GM18909 (cell line): Measurements from ENCODE around the gene CENPO.

Source experiments
- ATAC-seq: cut with Tn5 transposase; IDR thresholded peaks from one replicate; pipeline ENCODE4 v1.9.1; 2021; ENCODE audit warnings: mild to moderate bottlenecking; ENCODE audit not compliant: unreplicated experiment, poor library complexity

Gene CENPO

DNA sequence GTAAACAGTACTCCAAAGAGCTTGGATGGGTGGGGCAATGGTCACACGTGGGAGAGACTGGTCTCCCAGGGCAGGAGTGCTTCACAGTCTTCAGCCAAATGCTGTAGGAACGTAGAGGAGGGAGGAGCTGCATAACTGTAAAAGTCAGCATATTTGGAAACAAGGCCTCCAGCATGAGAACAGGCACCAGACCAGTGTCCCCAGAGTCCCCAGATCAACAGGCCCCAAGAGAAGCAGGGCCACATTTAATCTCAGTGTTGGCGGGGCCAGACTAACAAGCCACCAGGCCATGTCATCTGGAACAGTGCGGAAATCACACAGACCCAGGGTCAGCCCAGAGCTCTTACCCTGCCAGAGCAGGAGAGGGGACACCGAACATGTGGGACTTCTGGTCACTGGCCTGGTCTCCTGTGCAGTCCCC lies 63.6 kb downstream of the CENPO start:
- ATAC-seq = no peak

DNA sequence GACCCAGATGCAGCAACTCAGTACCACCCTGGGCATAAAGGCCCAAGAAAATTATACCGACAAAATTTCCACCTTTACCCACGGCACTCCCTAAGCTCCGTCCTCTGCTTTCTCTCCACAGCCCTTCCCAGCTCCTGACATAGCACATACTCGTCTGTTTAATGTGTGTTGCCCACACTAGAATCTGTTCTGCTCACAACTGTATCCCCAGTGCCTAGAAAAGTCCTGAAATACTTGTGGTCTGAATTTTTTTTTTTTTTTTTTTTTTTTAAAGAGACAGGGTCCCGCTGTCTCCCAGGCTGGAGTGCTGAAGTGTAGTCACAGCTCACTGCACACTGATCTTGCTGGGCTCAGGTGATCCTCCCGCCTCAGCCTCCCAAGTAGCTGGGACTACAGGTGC lies 64.5 kb downstream of the CENPO start:
- no peak for ATAC-seq

DNA sequence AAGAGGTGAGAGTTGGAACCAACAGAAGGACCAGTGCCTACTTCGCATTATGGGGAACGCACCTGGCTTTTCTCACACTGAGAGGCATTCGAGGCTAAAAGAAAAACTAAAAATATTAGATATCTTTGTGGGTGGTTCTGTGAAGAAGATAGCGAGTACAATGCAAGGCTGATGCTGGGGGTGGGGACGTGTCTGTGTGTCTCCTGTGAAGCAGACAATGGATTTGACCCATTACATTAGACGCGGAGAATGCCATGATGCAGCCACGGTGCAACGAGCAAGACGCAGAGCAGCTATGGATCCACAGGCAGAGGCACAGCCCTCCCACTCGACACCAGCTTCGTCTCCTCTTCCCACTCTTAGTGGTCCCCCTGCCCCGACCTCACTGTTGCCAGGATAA lies 65.8 kb downstream of the CENPO start:
- ATAC-seq = no peak

DNA sequence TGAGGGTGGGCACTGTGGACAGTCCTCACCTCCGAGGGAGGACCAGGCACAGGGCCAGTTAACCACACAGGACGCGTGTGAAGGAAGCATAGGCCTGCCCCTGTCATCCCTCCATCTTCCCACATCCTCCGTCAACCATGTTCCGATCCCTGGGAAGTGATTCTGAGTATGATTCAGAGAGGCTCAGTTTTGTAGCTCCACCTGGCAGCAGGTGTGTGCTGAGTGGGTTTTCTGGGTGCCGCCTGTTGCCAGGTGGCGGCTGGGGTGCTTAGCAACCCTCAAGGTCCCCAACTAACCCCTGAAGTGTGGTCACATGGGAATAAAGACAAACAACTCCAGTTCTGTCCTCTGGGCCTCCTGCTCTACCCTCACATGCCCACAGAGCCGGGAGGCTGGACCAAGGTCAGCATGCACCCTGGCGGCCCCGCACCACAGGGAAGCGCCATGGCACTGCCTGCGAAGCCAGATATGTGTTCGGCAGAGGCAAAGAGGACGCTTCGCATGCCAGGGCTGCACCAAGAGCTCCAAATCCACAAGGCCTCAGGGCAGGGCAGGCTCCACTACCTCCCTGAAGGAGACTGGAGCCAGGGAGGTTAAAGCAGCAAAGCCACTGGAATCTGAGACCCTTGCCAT lies 66.9 kb downstream of the CENPO start:
- ATAC-seq = no peak

DNA sequence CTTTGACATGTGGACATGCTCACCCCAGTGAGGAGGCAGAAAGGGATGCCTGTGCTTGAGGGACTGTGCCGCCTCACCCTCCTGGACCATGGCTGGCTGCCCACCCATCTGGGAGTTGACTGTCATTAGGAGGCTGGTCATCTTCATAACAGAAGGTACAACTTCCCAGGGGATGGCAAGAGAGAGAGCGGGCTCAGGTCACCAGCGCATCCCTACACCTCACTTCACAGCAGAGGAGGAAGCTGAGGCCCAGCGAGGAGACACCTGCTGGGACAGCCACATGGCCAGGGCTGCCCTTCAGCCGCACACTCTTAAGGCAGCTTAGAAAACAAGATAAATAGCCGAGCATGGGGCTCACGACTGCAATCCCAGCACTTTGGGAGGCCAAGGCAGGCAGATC lies 67.4 kb downstream of the CENPO start:
- ATAC-seq = no peak

DNA sequence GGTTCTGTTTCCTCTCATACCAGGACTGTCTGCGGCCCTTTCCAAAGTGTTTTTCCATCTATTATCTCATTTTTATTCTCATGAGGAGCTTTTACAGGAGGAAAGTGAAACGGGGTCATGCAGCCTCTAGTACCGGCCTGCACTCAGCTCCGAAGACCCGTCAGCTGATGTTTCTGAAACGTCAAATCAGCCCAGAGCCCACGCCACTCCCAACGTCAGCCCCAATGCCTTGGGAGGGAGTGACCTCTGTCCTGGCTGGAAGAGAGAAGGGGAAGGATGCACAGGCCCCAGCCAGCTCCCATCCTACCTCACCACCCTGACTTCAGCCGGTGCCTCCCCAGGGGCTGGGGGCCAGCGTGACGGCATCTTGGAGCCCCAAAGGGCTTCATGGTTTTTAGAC lies 68.3 kb downstream of the CENPO start:
- ATAC-seq = no peak

DNA sequence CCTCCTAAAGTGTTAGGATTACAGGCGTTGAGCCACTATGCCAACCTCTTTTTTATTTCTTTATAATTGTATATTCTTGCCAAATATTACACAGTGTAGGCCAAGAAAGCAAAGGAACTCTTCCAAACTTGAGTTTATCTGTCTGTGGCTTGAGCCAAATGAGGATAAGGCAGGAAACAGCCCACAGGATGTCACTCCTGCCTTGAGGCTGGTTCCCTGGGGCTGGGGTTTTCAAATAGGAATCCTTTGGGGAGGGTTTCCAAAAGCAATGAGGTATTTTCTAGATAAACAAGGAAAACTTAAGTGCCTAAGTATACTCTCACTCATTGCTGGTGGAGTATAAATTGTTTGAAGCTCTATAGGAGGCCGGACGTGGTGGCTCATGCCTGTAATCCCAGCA lies 70.4 kb downstream of the CENPO start:
- ATAC-seq = no peak

DNA sequence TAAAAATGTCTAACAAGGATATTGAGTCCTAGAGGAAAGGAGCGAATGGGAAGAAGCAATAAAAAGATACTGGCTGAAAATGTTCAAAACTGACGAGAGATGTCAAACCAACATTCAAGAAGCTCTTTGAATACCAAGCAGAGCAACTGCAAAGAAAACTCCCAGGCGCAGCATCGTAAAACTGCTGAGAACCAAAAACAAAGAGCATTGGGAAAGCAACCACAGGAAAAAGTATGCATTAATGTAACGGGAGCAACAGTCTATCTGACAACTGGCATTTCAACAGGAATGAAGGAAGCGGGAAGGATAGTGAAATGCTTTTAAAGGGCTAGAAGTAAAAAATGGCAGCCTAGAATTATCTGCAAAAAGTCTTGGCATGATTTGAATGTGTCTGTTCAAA lies 73.7 kb downstream of the CENPO start:
- ATAC-seq = no peak

DNA sequence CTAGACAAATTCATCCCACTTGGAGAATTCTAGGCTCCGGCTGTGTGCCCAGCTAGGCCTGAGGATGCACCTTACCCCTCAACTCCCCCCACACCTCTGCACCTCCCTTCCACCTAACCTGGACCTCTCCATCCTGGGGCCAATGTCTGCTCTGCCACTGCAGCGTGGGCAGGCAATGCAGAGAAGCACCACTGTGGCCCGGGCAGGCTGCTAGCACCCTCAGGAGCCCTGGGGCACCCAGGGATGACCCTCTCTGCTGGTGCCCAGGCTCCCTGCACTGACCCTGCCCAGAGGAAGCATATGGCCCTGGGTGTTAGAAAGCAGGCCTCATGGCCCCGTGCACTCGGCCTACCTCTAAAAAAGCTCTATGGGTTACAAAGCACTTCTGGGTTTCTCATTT lies 77.2 kb downstream of the CENPO start:
- no peak for ATAC-seq

DNA sequence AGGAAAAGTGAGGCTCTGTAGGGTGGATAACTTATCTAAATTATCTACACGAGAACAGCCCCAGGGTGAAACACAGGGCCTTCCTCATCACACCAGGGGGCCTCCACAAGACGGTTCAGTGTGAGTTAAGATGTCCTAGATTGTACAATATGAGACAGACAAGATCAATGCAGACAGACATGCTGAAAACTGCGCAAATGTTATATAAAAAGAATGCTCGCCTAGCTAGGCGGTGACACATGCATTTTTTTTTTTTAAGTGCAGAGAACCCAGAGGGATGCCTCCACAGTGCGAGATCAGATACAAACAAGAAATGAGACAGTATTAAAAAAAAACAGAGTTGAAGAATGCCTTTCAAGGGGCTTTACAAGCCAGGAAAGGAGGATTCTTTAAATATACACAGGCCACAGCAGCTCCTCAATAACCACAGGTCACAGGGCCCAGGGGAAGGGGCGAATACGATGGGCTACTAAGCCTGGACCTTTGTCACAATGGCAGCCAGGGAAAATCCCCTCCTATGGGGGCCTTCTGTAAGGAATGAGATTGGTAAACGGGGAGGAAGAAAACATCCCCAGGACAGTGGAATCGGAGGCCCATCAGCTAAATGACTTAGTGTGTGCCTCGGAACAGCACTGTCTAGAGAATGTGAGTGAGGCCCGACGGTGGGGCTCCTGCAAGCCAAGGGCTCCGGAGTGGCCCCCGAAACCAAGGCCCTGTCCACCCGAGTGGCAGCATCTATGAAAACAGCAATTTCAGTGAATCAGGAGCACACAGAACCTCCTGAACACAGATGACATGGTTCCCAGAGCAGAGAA lies 77.9 kb downstream of the CENPO start:
- ATAC-seq = no peak

DNA sequence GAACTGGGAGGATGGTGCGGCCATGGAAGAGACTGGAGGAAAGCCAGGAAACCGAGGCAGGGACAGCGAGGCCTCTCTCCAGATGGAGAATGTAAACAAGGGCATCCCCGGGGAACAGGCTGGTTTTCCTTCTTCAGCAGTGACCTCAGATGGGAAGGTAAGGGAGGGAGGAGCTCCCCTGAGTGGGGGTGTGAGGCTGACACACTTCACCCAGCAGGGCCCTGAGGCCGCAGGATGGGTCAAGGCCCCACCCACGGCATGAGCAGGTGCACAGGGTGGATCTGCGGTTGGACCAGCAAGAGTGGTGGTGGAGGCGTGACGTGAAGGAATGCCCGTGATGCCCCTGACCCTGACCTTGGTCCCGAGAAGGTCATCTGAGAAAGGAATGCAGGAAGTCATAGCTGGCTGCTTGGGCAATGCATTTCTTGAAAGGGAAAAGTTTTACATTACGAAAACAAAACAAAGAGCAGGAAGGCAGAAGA lies 78.7 kb downstream of the CENPO start:
- ATAC-seq = no peak
